NT2/D1 (cell line): Measurements from ENCODE around the gene NAPB.

Experiments
- SUZ12 ChIP-seq: IDR thresholded peaks from 2 replicates; pipeline ENCODE4 v1.6.1; 2011; ENCODE audit not compliant: insufficient read length, insufficient read depth; ENCODE audit errors: extremely low read depth
- YY1 ChIP-seq: IDR thresholded peaks from 2 replicates; pipeline ENCODE4 v1.6.1; 2011; ENCODE audit not compliant: insufficient read length, insufficient read depth
- ZNF274 ChIP-seq: IDR thresholded peaks from 2 replicates; pipeline ENCODE4 v1.6.1; 2011; ENCODE audit warnings: mild to moderate bottlenecking, low read depth, low read length

DNA sequence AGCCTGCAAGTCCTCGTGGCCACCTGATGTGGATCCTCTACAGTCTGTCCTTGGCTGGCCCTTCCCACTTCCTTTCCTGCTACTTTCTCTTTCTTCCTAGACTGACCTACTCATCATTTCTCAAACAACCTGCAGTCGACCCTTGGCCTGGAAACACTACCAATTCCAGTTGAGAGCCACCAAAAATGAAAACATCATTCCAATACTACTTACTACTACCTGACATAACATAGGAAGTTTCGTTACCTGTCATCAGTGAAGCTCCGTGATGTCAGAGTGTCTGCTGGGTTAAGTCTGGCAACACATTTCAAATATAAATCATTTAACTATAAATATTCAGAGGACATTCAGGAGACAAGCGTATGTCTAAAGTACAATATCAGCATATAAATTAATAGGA is 45.5 kb downstream of the NAPB start:
- TF ChIP-seq ZNF274 (no peak), YY1 (no peak), SUZ12 (no peak)
